ENCODE measurements around the gene MLIP. TPM values are rescaled to one million over a fixed set of nuclear protein-coding genes. Genes with fewer than 3 reads are reported as not detected.

MLIP gene
- total and polyA plus RNA-seq, 9 donors: 0.05 to 1.2 (median 0.40) TPM; not detected in 4

DNA sequence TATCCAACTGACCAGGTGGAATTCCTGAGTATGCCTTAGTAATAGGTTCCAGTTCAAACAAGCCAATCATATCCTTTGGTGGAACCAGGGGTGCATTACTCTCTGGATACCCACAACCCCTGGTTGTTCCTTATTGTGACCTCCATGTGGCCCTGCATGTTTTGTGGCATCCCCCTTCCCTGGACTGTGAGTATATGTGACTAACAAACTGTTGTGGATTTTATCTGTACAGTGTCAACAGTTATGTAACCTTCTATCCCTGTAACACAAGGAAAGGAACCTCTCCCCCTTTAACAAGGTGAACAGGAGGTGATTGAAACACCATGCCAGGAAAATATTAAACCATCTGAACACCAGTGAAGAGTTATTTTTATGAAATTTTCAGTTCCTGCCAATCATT, 46.2 kb downstream of the MLIP start:
- TF ChIP-seq POLR2A (IDR thresholded peaks at IDR 0.05): no peak
- no peak for TF ChIP-seq CTCF (IDR thresholded peaks at IDR 0.05)
- TF ChIP-seq EP300 (IDR thresholded peaks at IDR 0.05): no peak
- intact Hi-C loops (cut with DNase I): no loop called here

DNA sequence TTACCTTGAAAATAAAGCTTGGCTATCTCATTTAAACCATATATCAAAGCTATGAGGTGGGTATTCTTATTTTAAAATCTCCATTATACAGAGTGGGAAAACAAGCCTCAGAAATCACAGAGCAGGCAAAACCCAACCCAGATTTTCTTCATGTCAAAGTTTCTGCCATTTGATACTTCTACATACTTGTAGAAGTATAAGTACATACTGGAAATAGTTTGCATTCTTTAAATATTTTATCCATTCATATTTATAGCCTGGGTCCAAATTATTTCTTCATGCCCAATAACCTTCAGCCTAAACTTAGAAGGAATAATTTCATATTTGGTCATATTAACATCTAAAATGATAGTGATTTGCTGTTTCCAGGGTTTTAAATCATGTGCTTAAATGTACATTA, 61.8 kb downstream of the MLIP start:
- H3K27me3 ChIP-seq: no peaks in the 10 kb centered on the region
- no peak for DNase-seq
- TF ChIP-seq POLR2A (IDR thresholded peaks at IDR 0.05): no peak
- TF ChIP-seq EP300 (IDR thresholded peaks at IDR 0.05): no peak
- TF ChIP-seq CTCF (IDR thresholded peaks at IDR 0.05): no peak
- no peaks in the 10 kb centered on the region for H3K4me1 ChIP-seq (ENCODE audit: insufficient read depth)
- H3K9me3 ChIP-seq: no peaks in the 10 kb centered on the region
- intact Hi-C loops (cut with DNase I): no loop called here
- no peak overlapping the region for H3K27ac ChIP-seq
- H3K4me3 ChIP-seq: no peak overlapping the region
- no peaks in the 10 kb centered on the region for H3K36me3 ChIP-seq

More for the DNA sequence above, 46.2 kb downstream of the MLIP start:
- H3K36me3 ChIP-seq: no peaks in the 10 kb centered on the region
- no peaks in the 10 kb centered on the region for H3K4me1 ChIP-seq (ENCODE audit: insufficient read depth)
- H3K27ac ChIP-seq: no peak overlapping the region
- H3K4me3 ChIP-seq: no peak overlapping the region
- no peaks in the 10 kb centered on the region for H3K9me3 ChIP-seq
- no peak for DNase-seq
- no peaks in the 10 kb centered on the region for H3K27me3 ChIP-seq

- H3K36me3 ChIP-seq: no peaks in the 10 kb centered on the region
- no peak overlapping the region for H3K4me3 ChIP-seq
- intact Hi-C loops (cut with DNase I): no loop called here
- H3K4me1 ChIP-seq (ENCODE audit: insufficient read depth): no peaks in the 10 kb centered on the region
- TF ChIP-seq CTCF (IDR thresholded peaks at IDR 0.05) (no peak), POLR2A (IDR thresholded peaks at IDR 0.05) (no peak), EP300 (IDR thresholded peaks at IDR 0.05) (no peak)
- WGBS, 3 donors: 0% methylated on average over 1 of the region's 1 CpG
- H3K9me3 ChIP-seq: no peaks in the 10 kb centered on the region
- no peak overlapping the region for H3K27ac ChIP-seq
- DNase-seq: no peak
- H3K27me3 ChIP-seq: no peaks in the 10 kb centered on the region
These were observed 67.9 kb downstream of the MLIP start for GRCh38 chr6:54179152-54179551.

DNA sequence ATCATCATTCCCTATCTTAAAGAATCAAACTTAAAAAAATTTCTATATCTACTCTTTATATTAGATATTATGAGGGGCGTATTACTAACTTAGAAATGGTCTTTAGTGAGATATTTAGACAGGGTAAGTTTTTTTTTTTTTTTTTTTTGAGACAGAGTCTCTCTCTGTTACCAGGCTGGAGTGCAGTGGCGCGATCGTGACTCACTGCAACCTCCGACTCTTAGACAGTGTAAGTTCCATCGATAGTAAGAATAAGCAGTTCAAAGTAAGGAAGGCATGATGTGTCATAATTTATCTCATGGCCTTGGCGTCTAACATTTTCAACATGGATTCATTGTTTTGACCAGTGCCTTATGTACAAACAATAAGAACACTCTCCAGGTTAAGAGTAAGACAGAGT, 72.4 kb downstream of the MLIP start:
- Histone ChIP-seq H3K27me3 (no peaks in the 10 kb centered on the region), H3K9me3 (no peaks in the 10 kb centered on the region), H3K36me3 (no peaks in the 10 kb centered on the region), H3K4me1 (ENCODE audit: insufficient read depth) (no peaks in the 10 kb centered on the region), H3K27ac (no peak overlapping the region), H3K4me3 (no peak overlapping the region)
- 84 to 91% (median 90%) methylated on average over 7 of the region's 7 CpGs for WGBS, 3 donors
- intact Hi-C loops (cut with DNase I): no loop called here
- no peak for DNase-seq
- TF ChIP-seq POLR2A (IDR thresholded peaks at IDR 0.05) (no peak), CTCF (IDR thresholded peaks at IDR 0.05) (no peak), EP300 (IDR thresholded peaks at IDR 0.05) (no peak)

GRCh38 chr6:54185885-54186284, 74.6 kb downstream of the MLIP start:
- no peaks in the 10 kb centered on the region for H3K27me3 ChIP-seq
- H3K27ac ChIP-seq: no peak overlapping the region
- TF ChIP-seq CTCF (IDR thresholded peaks at IDR 0.05): no peak
- no peak for TF ChIP-seq POLR2A (IDR thresholded peaks at IDR 0.05)
- 89 to 92% (median 89%) methylated on average over 1 of the region's 1 CpG for WGBS, 3 donors
- no peaks in the 10 kb centered on the region for H3K9me3 ChIP-seq
- no peak overlapping the region for H3K4me3 ChIP-seq
- intact Hi-C loops (cut with DNase I): no loop called here
- DNase-seq: no peak
- no peaks in the 10 kb centered on the region for H3K36me3 ChIP-seq
- no peaks in the 10 kb centered on the region for H3K4me1 ChIP-seq (ENCODE audit: insufficient read depth)
